ENCODE data around the gene FAM131B.

FAM131B gene

DNA sequence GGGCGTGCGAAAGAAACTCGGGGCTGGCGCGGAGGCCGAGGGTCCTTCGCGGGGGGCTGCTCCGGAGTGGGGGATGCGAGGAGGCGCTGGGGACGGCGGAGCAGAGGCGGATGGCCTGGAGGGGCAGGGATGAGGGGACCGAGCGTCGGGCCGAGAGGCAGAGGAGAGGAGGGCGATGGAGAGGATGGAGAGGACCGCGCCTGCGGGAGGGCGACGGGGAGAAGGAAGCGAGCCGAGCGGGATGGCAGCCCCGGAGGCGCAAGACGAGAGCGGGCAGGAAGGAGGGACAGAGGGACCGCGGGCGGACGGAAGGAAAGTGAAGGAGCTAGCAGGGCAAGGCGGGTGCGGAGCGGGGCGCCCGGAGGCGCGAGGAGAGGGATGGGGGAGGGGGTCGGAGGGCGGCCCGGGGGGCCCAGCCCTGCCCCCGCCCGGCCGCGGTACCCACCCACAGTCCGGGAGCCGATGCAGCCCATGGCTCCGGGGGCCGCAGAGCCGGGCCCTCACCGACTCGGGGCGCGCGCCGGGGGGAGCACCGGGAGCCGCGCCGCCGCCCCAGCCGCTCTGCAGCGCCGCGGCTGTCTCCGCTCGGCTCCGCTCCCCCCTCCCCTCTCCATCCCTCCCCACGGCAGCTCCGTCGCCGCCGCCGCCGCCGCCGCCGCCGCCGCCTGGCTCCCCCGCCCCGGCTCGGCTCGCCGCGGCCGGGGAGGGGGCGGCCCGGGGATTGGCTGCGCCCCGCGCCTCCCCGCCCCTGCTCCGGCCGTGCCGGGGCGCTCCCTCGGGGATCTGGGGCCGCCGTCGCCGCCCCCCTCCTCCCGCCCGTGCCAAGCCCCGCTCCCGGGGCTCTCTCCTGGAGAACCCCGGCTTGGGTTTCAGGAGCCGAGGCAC lies at the start of gene FAM131B:
FAM131B (minus strand) TSS at position 583 of the 885 bp plus-strand sequence; CDS start at position 473, 110 bp downstream.
- TF ChIP-seq, protein P1, sequence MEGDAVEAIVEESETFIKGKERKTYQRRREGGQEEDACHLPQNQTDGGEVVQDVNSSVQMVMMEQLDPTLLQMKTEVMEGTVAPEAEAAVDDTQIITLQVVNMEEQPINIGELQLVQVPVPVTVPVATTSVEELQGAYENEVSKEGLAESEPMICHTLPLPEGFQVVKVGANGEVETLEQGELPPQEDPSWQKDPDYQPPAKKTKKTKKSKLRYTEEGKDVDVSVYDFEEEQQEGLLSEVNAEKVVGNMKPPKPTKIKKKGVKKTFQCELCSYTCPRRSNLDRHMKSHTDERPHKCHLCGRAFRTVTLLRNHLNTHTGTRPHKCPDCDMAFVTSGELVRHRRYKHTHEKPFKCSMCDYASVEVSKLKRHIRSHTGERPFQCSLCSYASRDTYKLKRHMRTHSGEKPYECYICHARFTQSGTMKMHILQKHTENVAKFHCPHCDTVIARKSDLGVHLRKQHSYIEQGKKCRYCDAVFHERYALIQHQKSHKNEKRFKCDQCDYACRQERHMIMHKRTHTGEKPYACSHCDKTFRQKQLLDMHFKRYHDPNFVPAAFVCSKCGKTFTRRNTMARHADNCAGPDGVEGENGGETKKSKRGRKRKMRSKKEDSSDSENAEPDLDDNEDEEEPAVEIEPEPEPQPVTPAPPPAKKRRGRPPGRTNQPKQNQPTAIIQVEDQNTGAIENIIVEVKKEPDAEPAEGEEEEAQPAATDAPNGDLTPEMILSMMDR (IDR thresholded peaks at IDR 0.05; ENCODE audit: low read length, missing control alignments): no peak
- no peak for DNase-seq (ENCODE audit: low read depth)
- peak within 1 kb of the TSS; percentile 44 for H3K4me3 ChIP-seq (replicated peaks; ENCODE audit: low read depth, low read length)

DNA sequence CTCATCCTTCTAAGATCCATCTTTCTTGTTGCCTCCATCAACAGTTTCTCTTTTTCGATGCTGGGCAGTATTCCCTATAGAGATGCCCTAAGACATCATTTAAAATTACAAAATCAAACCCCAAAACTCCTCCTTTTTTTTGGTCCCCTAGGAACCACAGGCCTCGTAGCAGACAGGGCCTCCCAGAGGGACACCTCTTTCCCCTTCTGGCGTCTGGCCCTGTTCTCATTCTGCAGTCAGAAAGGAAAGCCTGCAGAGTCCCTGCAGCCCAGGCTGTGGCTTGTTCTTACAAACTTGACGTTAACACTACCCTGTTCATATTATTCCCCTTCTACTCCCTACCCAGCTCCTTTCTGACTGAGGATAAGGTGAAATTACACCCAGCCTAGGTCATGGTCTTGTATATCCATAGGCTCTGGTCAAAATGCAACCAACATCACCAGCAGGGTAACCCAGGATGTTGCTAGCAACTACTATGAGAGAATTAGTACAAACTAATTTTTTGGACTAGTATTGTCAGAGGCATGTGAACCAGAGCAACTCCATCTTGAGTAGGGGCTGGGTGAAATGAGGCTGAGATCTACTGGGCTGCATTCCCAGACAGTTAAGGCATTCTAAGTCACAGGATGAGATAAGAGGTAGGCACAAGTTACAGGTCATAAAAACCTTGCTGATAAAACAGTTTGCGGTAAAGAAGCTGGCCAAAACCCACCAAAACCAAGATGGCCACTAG lies 49.6 kb upstream of the FAM131B start:
- DNase-seq (ENCODE audit: low read depth): no peak
- no peak overlapping the region for H3K4me3 ChIP-seq (replicated peaks; ENCODE audit: low read depth, low read length)
- TF ChIP-seq, protein P1 (IDR thresholded peaks at IDR 0.05; ENCODE audit: low read length, missing control alignments): no peak

DNA sequence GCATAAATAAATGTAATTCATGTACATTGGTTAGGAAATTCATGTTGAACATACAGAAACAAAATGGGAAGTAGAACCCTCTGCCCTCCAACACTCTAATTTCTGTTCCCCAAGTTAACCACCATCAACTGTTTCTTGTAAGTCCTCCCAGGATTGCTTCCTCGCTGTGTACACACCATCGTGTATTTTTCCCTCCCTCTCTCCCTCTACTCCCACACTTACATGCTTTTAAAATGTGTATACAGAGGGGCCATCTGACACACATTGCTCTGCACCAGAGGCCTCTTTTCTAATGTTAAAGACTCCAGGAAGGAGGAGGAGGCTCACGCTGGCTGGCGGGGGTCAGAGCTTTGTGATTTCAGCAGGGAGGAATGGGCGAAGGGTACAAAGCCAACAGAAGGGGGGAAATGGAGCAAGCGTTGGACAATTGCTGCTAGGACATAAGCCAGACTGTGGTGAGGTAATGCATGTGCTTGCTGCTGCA lies 48.0 kb upstream of the FAM131B start:
- peak; percentile 88 for DNase-seq (ENCODE audit: low read depth)
- no peak overlapping the region for H3K4me3 ChIP-seq (replicated peaks; ENCODE audit: low read depth, low read length)
- TF ChIP-seq, protein P1 (IDR thresholded peaks at IDR 0.05; ENCODE audit: low read length, missing control alignments): no peak

DNA sequence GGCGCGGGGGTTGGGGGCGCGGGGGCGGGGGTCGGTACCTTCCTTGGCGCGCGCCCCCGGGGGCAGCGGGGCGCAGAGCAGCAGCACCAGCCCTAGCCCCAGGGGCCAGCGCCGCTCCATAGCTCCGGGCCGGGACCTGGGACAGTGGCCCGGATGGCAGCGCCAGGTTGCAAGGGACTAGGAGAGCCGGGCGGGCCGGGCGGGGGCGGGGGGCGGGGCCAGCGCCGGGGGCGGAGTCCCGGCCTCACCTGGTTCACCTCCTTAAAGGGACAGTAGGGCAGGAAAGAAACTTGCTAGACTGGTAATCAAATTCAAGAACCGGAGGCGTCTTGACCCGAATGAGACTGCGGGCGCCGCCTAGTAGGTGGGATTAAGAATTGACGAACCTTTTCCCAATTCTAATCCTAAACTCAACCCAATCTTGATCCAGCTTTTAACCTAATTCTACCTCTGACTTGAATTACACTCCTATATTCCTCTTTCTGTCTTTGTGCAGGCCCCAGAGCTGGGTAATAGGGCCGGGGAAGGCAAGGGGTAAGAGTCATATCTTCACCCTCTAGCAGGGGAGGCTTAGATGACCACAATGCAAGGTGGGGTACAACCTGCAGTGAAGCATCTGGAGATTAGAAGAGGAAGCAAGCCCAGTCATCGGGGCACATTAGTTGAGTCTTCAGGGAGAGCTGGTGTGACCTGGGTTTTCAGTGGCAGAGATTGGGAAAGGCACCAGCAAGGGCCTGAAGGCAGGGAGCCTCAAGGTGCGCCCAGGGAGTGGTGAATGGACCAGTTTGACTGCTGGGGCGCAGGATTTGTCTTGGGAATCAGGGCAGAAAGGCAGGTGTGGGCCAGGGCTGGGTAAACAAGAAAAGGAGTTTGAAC lies 46.4 kb upstream of the FAM131B start, which contains the start of gene EPHA1:
EPHA1 (minus strand) TSS at position 171 of the 876 bp plus-strand sequence; CDS start at position 120, 51 bp downstream.
- DNase-seq (ENCODE audit: low read depth): no peak
- H3K4me3 ChIP-seq (replicated peaks; ENCODE audit: low read depth, low read length): no peak within 1 kb of the TSS

DNA sequence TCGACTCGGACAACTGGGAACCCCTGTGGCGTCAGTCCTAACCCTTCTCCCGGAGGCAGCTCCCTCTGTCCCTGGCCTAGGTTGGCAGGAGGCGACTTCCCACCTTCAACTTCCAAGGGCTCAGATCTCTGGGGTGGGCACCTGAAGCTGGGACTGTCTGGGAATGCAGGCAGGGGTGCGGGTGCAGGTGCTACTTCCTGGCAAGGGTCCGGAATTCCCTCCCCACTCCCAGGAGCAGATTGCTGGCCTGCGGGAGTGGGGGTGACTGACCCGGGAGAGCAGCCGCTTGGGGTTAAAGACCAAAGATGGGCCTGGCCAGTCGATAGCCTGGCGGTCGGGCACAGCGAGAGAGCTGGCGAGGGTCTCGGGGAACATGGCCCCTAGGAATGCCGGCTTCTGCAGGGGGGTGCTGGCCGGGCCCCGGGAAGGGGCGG lies 45.8 kb upstream of the FAM131B start:
- no peak for DNase-seq (ENCODE audit: low read depth)
- TF ChIP-seq, protein P1 (IDR thresholded peaks at IDR 0.05; ENCODE audit: low read length, missing control alignments): no peak
- no peak overlapping the region for H3K4me3 ChIP-seq (replicated peaks; ENCODE audit: low read depth, low read length)

More for the DNA sequence above, 46.4 kb upstream of the FAM131B start, which contains the start of gene EPHA1:
- TF ChIP-seq, protein P1 (IDR thresholded peaks at IDR 0.05; ENCODE audit: low read length, missing control alignments): peak; percentile 16

Measured in fibroblast of pulmonary artery (primary cell).